Glutamatergic neuron (in vitro differentiated cells): ENCODE measurements around the gene ATG9B. TPM values are rescaled to one million over a fixed set of nuclear protein-coding genes. Genes with fewer than 3 reads are reported as not detected.

Source experiments
- DNase-seq: peaks from one replicate; pipeline ENCODE4 v3.0.0; 2022
- H3K27ac Mint-ChIP-seq: one replicate; pipeline ENCODE4 v1.8.0; 2020; ENCODE audit warnings: mild to moderate bottlenecking, mixed read lengths, inconsistent platforms; ENCODE audit not compliant: unreplicated experiment
- H3K27me3 Mint-ChIP-seq: one replicate; pipeline ENCODE4 v1.8.0; 2020; ENCODE audit warnings: mild to moderate bottlenecking, moderate library complexity, mixed read lengths, inconsistent platforms; ENCODE audit not compliant: unreplicated experiment
- H3K36me3 Mint-ChIP-seq: one replicate; pipeline ENCODE4 v1.8.0; 2020; ENCODE audit warnings: mild to moderate bottlenecking, mixed read lengths, inconsistent platforms; ENCODE audit not compliant: unreplicated experiment
- H3K4me1 Mint-ChIP-seq: one replicate; pipeline ENCODE4 v1.8.0; 2020; ENCODE audit warnings: mild to moderate bottlenecking, low read depth, mixed read lengths, inconsistent platforms; ENCODE audit not compliant: unreplicated experiment
- H3K4me3 Mint-ChIP-seq: one replicate; pipeline ENCODE4 v1.8.0; 2020; ENCODE audit warnings: mild to moderate bottlenecking, mixed read lengths, inconsistent platforms; ENCODE audit not compliant: unreplicated experiment
- H3K9me3 Mint-ChIP-seq: one replicate; pipeline ENCODE4 v1.8.0; 2020; ENCODE audit warnings: mild to moderate bottlenecking, moderate library complexity, mixed read lengths, inconsistent platforms; ENCODE audit not compliant: unreplicated experiment
- total RNA-seq: library from RNA; stranded (reverse); fragmentation: NEBNext Ultra II Directional; extraction: Animal tissue kit (Norgen Biotek cat#: 25700); gene quantifications from one replicate; pipeline ENCODE4 v1.2.1, GENCODE V29; 2021; ENCODE audit not compliant: unreplicated experiment
- TF ChIP-seq, protein P1 (sequence below): fragments of 200-600 bp; sonication (generic); IDR thresholded peaks from one replicate; pipeline ENCODE4 v1.5.0; 2021; ENCODE audit not compliant: partially characterized antibody, unreplicated experiment

The ATG9B gene
- total RNA-seq, 1 donor from 2014 or later, result 9.4 TPM

DNA sequence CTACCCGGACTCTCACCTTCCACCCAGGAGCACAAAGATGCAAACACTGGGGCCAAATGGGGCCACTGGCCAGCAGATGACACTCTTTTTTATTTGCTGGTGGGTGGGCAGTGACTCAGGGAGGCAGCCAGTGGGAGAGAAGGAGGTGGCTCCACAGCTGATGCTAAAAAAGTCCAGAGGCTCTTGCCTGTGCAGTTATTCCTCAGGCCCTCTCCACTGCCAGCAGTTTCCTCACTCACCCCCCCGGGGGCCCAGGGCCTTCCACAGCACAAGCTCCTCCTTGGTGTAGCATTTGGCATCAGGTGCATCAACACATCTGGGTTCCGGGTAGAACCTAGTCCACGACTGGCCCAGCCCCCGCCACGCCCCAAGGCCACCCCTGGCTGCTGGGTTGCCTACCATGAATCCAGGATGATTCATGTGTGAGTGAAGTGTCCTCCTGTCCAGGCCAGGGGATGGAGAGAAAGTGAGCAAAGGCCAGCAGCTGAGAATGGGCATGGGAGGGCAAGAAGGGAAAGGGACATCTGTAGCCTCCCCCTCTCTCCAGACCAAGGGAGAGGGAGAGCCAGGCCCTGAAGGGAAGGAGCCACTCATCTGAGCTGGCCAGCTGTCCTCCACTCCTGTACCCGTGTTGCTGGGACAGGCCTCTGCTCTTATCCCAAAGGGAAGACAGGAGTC is 44.4 kb downstream of the ATG9B start:
- Mint-ChIP-seq H3K27me3 (peaks cover 21% of the 10 kb centered on the region), H3K4me1 (peaks cover 27% of the 10 kb centered on the region), H3K27ac (peak overlapping the region; percentile 98), H3K9me3 (peaks cover 24% of the 10 kb centered on the region), H3K4me3 (peak overlapping the region; percentile 80), H3K36me3 (no peaks in the 10 kb centered on the region)
- DNase-seq, result no peak
- TF ChIP-seq, protein P1, sequence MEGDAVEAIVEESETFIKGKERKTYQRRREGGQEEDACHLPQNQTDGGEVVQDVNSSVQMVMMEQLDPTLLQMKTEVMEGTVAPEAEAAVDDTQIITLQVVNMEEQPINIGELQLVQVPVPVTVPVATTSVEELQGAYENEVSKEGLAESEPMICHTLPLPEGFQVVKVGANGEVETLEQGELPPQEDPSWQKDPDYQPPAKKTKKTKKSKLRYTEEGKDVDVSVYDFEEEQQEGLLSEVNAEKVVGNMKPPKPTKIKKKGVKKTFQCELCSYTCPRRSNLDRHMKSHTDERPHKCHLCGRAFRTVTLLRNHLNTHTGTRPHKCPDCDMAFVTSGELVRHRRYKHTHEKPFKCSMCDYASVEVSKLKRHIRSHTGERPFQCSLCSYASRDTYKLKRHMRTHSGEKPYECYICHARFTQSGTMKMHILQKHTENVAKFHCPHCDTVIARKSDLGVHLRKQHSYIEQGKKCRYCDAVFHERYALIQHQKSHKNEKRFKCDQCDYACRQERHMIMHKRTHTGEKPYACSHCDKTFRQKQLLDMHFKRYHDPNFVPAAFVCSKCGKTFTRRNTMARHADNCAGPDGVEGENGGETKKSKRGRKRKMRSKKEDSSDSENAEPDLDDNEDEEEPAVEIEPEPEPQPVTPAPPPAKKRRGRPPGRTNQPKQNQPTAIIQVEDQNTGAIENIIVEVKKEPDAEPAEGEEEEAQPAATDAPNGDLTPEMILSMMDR, result no peak

DNA sequence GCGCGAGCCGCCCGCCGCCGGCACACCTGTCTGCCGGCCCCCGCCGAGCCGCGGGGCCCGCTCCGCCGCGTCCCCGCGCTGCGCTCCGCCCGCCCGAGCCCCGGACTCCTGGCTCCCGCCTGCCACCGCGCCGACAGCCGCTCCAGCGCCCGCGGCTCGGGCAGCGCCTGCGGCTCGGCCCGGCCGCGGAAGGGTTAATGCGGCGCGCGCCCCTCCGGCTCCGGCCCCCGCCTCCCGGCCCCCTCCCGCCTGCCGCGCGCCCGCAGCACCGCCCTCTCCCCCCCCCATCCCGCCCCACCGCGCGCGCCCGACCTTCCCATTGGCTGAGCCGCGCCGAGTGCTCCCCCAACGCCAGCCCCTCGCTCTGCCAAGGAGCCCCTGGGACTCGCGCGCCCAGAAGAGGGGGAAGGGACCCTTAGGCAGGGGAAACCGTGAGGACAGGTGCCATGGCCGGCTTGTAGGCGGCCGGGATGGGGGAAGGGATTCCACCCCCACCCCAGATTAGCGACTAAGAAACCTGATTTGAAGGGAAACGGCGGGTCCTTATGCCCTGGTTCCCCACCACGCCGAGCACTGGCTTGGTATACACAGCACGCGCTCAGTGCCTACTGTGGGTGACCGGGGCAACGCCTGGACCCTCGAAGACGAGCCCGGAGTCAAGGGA is 46.0 kb downstream of the ATG9B start, which contains the start of gene KCNH2:
Gene KCNH2 (minus strand): TSS at position 196 of the 664 bp plus-strand sequence. CDS start 408 bp downstream, outside the sequence.
- Mint-ChIP-seq H3K36me3 (no peaks in the 10 kb centered on the region), H3K4me1 (peaks cover 27% of the 10 kb centered on the region), H3K9me3 (peaks cover 27% of the 10 kb centered on the region), H3K4me3 (peak within 1 kb of the TSS; percentile 99), H3K27me3 (peaks cover 22% of the 10 kb centered on the region), H3K27ac (peak within 1 kb of the TSS; percentile 99)
- TF ChIP-seq, protein P1, result no peak
- peak; percentile 85 for DNase-seq

DNA sequence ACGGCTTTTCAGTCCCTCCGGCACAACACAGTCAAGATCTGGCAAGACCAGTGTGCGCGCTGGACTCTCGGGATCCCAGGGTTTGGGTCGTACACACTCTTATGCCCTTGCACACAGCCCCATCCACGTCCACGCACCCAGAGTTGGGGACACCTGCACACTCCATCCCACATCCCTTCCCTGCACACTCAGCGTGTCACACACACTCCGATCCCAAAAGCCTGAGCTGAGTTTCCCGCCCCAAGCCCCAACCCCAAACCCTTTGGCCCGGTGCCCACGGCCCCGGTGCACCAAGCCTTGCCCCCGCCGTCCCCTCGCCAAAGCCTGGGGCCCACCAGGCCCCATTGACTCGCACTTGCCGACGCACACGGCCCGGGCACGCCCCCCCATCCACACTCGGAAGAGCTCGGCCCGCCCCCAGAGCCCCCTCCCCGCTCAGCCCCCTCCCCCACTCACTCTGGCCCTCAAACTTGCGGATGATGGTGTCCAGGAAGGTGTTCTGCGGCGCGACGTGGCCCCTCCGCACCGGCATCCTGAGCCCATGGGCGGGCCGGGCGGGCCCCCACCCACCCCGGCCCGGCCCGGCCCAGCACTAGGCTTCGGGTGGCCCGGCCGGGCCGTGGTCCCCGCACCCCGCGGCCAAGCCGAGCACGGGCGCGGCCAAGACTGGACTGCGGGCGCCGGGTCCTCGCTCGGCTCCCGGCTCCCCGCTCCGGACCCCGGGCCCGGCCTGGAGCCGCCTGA is 46.7 kb downstream of the ATG9B start:
- TF ChIP-seq, protein P1, result no peak
- Mint-ChIP-seq H3K4me1 (peaks cover 33% of the 10 kb centered on the region), H3K27ac (peak overlapping the region; percentile 93), H3K9me3 (peaks cover 32% of the 10 kb centered on the region), H3K27me3 (peaks cover 23% of the 10 kb centered on the region), H3K36me3 (no peaks in the 10 kb centered on the region), H3K4me3 (peak overlapping the region; percentile 94)
- DNase-seq, result no peak

DNA sequence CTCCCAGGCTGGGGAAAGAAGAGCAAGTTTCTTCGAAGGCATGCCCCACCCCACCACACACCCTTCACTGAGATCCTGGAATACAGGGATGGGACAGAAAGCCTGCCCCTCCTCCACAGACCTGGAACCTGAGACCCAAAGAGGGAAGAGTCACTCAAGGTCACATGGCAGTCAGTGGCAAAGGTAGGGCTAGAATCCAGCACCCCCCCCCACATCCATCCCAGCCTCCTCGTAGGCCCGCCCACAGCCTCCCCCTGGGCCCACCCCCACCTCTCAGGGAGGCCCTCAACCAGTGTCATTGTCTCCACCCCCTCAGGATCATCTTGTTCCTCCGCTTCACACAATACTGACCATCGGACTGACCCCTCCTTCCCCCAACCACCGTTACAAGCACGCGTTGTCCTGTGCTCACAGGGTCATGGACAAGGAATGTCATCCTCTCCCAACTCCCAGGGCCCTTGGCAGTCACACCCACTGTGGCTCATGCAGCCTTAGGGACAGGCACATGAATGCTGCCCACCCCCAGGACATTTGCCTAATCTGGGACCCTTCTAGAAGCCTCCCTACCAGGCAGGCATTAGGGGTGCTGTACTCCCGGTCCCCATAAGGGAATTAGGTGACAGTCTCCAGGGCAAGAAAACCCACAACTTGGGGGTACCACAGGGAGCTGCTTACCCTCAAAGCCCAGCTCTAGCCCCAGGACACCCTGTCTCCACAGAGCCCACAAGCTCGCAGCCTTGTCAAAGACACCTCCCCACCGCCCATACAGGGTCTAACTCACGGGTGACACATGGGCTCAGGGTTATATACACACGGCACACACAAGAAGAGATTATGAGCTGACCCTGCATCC is 47.5 kb downstream of the ATG9B start:
- TF ChIP-seq, protein P1, result no peak
- Mint-ChIP-seq H3K9me3 (peaks cover 34% of the 10 kb centered on the region), H3K27me3 (peaks cover 24% of the 10 kb centered on the region), H3K36me3 (no peaks in the 10 kb centered on the region), H3K4me1 (peaks cover 35% of the 10 kb centered on the region), H3K4me3 (peak overlapping the region; percentile 94), H3K27ac (peak overlapping the region; percentile 93)
- DNase-seq, result no peak
